ENCODE measurements around the gene PTOV1. TPM values are rescaled to one million over a fixed set of nuclear protein-coding genes. Genes with fewer than 3 reads are reported as not detected.

PTOV1 gene
- total and polyA plus RNA-seq, 10 of the 15 experiments (the other 5 are each of a cell fraction or from before 2014, with no cell fraction given) = 3.2 to 83.5 (median 22.3) TPM

- TF ChIP-seq USF1 (IDR thresholded peaks at IDR 0.05; ENCODE audit: borderline replicate concordance, extremely low read length, insufficient read depth, low read depth, low read length) = peak; percentile 61
- TF ChIP-seq PAX5 (IDR thresholded peaks at IDR 0.05; ENCODE audit: borderline replicate concordance, low read depth, low read length) = peak; percentile 20; the same call in 1 of the 2 replicates
- TF ChIP-seq SMARCA5 (IDR thresholded peaks at IDR 0.05) = peak; percentile 99
- TF ChIP-seq RCOR1 (conservative IDR thresholded peaks at IDR 0.05; ENCODE audit: low read depth, low read length) = 0 out of 2 replicates have a peak, but pooled peaks have one; percentile 75
- TF ChIP-seq MLLT1 (IDR thresholded peaks at IDR 0.05) = peak; percentile 81
- no peak for TF ChIP-seq POLR2A (IDR thresholded peaks at IDR 0.05; ENCODE audit: low read depth, low read length)
- no peak for TF ChIP-seq ZNF592 (IDR thresholded peaks at IDR 0.05)
- no peak for TF ChIP-seq FOXM1 (IDR thresholded peaks at IDR 0.05; ENCODE audit: low read depth, low read length)
- TF ChIP-seq PAX8 (IDR thresholded peaks at IDR 0.05) = peak; percentile 55; the same call in 1 of the 2 replicates
- peak; percentile 25; the same call in 1 of the 2 replicates for TF ChIP-seq MTA2 (IDR thresholded peaks at IDR 0.05; ENCODE audit: low read depth)
- no peak for TF ChIP-seq ZSCAN29 (IDR thresholded peaks at IDR 0.05)
- peak; percentile 91 for TF ChIP-seq ATF7 (IDR thresholded peaks at IDR 0.05; ENCODE audit: low read depth)
- TF ChIP-seq HDGF (IDR thresholded peaks at IDR 0.05) = no peak
- TF ChIP-seq NBN (IDR thresholded peaks at IDR 0.05) = no peak
- no peak for TF ChIP-seq NFYA (IDR thresholded peaks at IDR 0.05; ENCODE audit: borderline replicate concordance, low read depth, low read length)
- TF ChIP-seq NFYB (IDR thresholded peaks at IDR 0.05; ENCODE audit: insufficient read depth, low read depth, low read length) = no peak
- TF ChIP-seq NFXL1 (IDR thresholded peaks at IDR 0.05; ENCODE audit: borderline replicate concordance) = no peak
- TF ChIP-seq USF2 (IDR thresholded peaks at IDR 0.05; ENCODE audit: borderline replicate concordance, low read depth, low read length) = no peak
- TF ChIP-seq SP1 (IDR thresholded peaks at IDR 0.05; ENCODE audit: low read depth, low read length) = peak; percentile 45
- peak; percentile 93 for TF ChIP-seq JUND (IDR thresholded peaks at IDR 0.05; ENCODE audit: low read depth, low read length)
- no peak for TF ChIP-seq ETV6 (conservative IDR thresholded peaks at IDR 0.05 in 1 of 2, IDR thresholded peaks at IDR 0.05 in 1 of 2; ENCODE audit: borderline replicate concordance in 1 of 2, low read depth in 1 of 2)
- peak; percentile 95; the same call in 1 of the 2 replicates for TF ChIP-seq CHD1 (IDR thresholded peaks at IDR 0.05; ENCODE audit: low read depth, low read length)
- TF ChIP-seq SIN3A (IDR thresholded peaks at IDR 0.05; ENCODE audit: low read depth, low read length) = peak; percentile 83; the same call in 1 of the 2 replicates
- no peak for TF ChIP-seq ZNF217 (IDR thresholded peaks at IDR 0.05)
These were observed 37.7 kb upstream of the PTOV1 start, which contains the start of gene FUZ (continued) for GRCh38 chr19:49812997-49813861.

Data from GM12878 (cell line).